ENCODE measurements around the gene UBAC1.

- TF ChIP-seq, protein P1, sequence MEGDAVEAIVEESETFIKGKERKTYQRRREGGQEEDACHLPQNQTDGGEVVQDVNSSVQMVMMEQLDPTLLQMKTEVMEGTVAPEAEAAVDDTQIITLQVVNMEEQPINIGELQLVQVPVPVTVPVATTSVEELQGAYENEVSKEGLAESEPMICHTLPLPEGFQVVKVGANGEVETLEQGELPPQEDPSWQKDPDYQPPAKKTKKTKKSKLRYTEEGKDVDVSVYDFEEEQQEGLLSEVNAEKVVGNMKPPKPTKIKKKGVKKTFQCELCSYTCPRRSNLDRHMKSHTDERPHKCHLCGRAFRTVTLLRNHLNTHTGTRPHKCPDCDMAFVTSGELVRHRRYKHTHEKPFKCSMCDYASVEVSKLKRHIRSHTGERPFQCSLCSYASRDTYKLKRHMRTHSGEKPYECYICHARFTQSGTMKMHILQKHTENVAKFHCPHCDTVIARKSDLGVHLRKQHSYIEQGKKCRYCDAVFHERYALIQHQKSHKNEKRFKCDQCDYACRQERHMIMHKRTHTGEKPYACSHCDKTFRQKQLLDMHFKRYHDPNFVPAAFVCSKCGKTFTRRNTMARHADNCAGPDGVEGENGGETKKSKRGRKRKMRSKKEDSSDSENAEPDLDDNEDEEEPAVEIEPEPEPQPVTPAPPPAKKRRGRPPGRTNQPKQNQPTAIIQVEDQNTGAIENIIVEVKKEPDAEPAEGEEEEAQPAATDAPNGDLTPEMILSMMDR (conservative IDR thresholded peaks at IDR 0.05) = no peak
- no peak for TF ChIP-seq ZFX (IDR thresholded peaks at IDR 0.05)
Measured at GRCh38 chr9:135993409-135993742, 32.2 kb upstream of the UBAC1 start.
